Measurements from ENCODE around the gene NT5C1A.

The NT5C1A gene

DNA sequence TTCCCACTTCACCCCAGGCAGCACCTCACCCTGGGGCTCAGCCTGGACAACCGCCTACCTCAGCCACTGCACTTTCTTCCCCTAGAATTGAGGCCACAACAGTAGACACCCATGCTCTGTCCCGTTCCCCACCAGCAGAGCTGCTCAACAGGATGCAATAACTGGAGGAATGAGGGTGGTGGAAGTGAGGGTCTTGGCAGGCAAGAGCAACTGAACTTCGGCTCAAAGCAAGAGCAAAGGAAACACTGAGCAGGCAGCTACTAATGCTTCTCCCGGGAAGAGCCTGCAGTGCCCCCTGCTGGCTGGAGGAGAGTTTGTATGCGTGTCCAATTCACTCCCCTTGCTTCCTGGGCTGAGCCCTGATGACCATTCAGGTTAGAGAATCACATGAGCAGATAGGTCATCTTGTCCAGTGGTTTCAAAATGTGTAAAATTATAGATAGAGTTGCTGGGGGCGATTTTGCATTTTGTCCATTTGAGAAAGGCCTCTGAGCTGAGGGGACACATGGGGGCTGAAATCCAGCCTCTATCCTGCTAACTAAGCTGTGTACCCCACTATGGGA is 13.9 kb downstream of the NT5C1A start:
- peak; percentile 67 for DNase-seq

DNA sequence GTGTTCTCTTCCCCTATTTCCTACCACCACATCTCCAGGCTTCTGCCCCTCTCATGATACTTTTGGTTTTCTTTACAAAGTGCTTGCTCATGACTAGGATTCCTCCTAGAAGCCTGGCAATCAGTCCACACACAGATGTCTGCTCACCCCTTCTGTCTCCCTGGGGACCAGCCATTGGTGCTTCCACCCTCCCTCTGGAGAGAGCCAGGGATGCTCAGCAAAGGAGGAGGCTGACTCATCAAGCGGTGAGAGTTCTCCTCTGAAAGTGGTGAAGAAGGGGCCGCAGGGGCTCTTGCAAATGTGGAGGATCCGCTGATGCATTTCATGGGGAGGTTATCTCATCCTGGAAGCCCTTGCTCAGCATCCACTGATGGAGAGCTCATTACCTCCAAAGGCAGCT is 14.5 kb downstream of the NT5C1A start:
- no peak for DNase-seq

DNA sequence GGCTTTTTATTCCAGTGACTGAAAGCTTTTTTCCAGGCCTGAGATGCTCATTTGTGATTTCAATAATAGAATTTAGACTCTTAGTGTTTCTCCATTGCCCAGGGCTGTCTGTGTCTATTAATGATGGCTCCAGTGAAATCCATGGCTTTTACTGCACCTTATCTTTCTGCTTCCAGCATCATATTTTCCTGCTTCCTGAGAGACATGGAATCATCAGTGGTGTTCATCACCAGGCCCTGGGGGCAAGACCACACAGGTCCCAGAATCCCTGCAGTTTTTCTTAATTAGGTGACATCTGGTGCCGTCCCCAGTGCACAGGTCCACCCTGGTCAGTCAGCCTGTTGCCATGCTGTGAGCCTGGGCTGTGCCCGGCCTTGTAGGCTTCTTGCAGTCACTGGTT is 15.5 kb downstream of the NT5C1A start:
- DNase-seq: no peak

DNA sequence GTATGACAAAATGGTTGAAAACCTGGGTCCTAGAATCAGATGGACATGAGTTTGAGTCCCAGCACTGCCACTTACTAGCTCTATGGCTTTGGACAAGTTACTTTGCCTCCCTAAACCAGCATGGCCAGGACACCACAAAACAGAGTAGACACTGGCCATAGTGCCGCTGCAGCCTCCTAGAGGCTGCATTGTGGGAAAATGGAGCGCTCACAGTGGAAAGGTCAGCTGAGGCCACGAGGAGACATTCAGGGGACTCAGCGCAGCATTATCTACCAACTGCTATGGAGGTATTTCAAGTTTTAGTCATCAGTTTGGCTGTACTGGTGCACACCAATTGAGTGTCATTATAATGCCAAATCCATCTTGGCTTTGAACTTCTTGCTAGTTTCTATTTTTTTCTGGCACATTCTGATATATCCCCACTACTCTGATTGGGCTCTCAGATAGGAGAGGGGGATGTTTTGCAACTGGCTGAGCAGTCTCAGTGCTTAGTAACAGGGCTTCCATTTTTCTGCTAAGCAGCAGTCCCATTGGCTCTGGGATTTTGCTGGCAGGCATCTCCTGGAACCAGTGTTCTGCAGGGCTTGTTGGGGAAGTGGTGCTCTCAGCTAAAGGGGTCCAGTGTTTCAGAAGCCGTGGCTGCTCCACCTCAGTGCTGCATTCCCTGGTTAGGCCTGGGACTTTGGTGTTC is 16.2 kb downstream of the NT5C1A start:
- no peak for DNase-seq

DNA sequence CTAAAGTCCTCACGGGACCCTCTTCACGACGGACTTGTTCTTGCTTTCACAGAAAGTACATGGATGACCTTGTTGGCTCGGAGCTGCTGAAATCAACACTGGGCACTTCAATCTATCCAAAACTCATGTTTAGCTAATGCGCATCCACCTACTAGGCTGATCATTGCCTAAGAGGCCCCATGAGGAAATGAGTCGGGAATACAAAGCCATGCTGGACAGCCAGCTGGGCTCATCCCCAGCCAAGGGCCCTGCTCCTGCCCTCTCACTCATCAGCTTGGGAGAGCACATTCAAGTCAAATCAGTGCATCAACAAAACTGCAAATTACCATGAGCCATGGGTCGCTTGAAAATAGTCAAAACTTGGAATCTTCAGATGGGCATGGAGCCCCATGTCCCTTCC is 17.6 kb downstream of the NT5C1A start:
- DNase-seq: no peak

DNA sequence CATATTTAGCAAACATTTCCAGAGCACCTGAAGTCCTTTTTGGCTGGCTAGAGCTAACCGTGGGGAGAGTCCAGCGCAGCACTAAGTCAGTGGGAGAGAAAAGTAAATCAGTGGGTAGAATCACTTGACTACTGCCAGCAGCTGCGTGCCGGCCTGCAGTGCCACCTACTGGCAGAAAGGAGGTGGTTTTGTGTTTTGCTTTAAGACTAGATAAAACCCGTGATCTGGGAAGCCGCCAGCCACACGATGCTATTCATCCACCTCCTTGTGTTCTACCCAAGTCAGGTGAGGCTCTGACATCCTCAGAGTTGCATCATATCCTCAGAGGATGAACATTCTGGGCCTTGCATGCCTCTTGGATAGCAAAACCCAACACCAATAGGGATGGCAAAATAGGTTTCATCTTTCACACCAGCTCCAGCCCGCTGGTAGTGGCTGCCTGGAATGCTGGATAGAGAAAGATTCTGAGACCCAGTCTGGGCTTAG is 18.3 kb downstream of the NT5C1A start:
- DNase-seq: peak; percentile 84

DNA sequence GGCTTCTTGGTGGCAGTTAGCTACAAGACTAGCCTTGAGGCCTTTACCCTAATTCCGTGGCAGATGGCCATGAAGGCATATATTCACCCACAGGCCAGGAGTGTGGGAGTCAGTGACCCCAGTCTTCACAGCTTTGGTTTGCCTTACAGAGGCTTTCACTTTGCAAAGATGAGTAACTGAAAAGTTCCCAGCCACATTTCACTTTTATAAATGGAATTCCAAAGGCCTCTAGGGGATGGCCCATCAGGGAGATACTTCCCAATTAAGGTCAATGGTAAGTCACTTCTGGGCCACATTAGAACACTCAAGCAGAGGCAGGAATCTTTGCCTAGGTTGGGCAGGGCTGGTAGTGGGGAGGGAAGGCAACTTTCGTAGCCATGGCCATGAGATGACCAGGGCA is 19.4 kb downstream of the NT5C1A start:
- no peak for DNase-seq

DNA sequence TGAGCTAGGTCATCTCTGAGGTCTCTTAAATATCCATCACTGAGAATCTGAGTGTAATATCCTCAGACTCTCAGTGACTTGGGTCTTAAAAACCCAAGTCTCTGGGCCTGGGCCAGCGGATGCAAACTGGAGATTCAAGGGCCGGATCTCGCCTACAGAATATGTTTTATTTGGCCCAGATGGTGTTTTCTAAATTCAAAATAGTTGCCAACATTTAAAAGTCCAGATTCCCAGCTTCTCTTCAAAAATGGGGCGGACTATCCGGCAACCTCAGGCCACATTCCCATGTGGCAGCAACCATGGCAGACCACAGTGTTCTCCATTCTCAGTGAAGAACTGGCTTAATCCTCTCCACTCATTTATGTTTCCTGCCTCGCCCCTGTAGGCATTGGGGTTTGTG is 19.8 kb downstream of the NT5C1A start:
- DNase-seq: no peak

DNA sequence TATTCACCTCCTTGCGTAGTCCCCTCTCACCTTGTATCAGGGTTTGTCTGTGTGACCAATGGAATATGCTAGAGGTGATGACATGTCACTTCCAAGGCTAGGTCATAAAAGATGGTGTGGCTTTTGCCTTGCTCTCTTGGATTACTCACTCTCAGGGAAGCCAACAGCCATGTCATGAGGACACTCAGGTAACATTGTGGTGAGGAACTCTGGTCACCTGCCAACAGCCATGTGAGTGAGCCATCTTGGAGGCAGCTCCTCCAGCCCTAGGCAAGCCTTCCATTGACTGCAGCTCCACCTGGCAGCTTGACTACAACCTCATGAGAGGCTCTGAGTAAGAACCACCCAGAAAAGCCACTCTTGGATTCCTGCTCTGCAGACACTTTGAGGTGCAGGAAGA is 21.5 kb downstream of the NT5C1A start:
- DNase-seq: no peak

DNA sequence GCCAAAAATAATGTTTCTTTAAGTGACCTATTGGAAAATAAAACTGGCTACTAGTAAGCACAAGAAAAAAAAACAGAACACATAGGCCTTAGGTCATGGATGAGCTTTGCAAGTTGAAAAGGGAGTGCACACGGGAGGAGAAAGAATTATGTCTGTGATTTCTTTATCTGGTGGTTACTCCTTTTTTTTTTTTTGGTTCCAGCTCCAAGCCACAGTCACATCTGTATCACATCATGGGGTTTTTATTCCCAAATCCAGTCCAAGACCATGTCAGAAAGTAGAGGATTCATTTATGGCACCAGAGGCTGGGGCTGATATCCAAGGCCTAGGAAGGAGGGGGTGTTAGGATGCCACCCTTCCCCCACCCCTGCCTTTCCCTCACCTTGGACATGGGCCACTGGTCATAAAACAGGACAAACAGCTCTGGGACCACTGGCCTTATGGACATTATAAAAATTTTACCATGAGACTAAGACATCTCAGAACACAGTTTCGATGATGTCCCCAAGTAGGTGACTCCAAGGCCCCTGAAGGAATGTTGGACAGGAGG is 22.2 kb downstream of the NT5C1A start:
- DNase-seq: no peak

DNA sequence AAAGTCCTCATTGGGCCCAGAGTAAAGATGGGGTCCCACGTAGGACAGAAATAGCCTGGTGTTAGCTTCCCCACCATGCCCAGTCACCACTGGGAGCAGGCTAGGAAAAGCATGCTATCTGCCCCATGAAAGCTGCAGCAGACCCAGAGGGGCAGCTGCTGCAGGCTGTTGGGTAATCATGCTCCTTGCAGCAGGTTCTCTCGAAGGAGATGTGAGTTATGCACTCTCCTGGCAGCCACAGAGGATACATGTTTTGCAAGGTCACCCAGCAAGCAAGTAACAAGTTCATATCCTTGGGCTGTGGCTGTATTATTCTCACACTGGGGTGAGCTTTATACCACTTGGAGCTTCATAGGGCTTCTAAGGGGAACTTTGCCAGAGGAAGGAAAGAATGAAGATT is 23.4 kb downstream of the NT5C1A start:
- DNase-seq: no peak

DNA sequence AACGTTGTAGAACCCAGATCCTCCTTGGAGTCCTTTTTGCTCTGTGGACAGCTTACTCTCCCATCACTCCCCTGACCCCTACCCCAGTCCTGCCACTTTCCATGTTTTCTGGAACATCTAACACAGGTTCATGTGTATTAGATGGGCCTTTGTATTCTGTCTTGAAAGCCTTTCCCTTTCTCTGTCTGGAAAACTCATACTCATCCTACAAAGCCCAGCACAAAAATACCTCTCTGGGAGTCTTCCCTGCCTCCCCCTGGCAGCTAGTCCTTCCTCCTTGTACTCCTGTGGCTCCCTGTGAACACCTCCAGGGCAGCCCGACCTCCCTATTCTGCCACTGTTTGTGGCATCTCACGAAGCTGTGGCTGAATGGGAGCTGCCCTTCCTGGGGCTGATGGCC is 24.7 kb downstream of the NT5C1A start:
- no peak for DNase-seq

DNA sequence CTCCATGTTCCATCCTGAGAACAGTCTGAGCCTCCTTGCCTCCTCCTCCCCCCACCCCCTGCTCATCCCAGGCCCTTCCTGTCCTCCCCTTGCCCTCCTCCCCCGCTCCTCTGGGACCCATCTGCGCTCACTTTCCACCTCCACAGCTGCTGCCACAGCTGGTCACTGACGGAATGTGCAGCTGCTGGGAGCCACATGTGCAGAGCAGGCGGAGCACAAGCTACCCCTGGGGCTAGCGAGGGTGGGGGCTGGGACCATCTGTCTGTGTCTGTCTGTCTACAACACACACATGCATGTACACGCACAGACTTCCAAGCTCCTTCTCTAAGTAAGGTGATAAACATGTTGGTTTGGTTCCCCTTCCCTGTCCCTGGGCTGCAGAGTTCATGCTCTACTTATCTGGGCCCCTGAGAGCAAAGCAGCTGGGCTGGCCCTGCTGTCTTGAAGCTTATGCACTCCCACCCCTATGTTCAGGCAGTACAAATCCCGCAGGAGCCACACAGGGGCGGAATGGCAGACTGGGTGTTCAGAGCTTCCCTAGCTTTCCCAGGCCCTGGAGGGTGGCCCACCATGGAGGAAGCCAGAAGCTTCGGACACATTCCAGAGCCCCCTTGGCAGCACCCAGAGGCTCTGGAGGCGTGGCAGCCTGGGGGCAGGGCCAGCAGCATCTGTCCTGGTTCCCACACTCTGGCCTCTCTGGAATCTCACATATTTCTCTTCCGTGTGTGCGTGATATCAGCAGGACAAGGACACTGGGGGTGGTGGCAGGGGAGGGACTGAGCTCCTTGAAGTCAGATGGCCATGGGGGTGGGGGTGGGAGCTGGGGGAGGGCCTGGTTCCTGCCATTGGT is 25.4 kb downstream of the NT5C1A start:
- DNase-seq: peak; percentile 90

DNA sequence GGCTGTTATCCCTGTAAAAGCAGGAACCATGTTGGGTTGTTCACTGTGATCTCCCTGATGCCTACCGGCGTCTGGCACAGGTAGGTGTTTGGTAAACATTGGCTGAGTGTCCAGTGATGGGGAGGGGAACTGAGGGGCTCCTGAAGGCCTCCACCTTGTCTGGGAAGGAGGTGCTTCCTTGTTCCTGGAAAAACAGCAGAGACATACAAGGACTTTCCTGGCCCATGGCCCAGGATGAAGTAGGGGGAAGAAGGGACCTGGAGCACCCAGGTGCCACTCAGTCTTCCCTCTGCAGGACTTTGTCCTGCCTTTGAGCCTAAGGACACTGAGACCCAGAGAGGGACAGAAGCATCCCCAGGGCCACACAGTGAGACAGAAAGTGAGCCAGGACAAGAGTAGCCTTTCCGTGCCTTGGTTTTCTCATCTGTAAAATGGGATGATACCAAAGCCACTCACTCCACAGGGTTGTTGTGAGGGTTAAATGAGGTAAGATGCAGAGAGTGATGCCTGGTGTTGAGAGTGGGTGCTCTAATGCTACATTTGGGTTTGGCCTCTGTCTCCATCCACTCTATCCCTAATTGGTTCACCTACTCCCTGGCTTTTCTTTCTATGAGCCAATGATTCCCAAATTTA is 26.4 kb downstream of the NT5C1A start:
- DNase-seq: no peak

DNA sequence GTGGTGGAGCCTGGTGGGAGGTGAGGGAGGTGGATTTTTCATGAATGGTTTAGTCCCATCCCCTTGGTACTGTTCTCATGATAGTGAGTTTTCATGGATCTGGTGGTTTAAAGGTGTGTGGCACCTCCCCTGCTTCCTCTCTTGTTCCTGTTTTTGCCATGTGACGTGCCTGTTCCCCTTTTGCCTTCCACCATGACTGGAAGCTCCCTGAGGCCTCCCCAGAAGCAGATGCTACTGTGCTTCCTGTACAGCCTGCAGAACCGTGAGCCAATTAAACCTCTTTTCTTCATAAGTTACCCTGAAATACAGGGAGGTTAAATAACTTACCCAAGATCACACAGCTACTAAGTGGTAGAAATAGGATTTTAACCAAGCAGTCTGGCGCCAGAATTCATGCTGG is 28.2 kb downstream of the NT5C1A start:
- no peak for DNase-seq

DNA sequence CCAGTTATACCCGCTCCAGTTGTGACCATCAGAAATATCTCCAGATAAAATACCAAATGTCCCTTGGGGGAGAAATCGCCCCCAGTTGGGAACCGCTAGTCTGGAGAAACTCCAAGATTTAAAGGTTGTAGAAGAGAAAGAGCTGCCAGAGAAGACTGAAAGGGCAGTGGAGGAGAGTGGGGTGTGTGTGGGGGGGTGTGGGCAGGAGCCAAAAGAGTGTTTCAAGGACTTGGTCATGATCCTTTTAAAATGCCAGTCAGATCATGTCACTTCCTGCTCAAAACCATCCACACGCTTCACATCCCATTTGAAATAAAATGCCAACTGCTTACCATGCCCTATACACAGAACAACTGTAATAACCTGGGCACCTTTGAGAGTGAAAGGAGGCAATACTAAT is 29.1 kb downstream of the NT5C1A start:
- no peak for DNase-seq

DNA sequence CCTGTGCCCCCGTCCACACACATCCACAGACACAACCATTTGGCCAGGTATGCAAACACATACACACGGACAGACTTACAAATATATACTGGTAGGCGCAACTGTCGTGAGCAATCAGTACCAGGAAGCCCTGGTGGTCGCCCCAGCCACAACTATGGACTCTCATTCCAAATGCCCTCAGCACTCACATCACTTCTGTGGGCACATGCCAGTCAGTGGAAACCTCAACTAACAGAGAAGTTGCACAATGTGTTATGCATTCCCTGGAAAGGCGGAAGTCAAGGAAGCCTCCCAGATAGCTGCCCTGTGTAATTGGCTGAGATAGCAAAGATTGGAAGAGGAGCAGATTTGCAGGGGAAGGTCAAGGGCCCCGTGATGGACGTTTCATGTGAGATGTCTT is 31.0 kb downstream of the NT5C1A start:
- DNase-seq: no peak

DNA sequence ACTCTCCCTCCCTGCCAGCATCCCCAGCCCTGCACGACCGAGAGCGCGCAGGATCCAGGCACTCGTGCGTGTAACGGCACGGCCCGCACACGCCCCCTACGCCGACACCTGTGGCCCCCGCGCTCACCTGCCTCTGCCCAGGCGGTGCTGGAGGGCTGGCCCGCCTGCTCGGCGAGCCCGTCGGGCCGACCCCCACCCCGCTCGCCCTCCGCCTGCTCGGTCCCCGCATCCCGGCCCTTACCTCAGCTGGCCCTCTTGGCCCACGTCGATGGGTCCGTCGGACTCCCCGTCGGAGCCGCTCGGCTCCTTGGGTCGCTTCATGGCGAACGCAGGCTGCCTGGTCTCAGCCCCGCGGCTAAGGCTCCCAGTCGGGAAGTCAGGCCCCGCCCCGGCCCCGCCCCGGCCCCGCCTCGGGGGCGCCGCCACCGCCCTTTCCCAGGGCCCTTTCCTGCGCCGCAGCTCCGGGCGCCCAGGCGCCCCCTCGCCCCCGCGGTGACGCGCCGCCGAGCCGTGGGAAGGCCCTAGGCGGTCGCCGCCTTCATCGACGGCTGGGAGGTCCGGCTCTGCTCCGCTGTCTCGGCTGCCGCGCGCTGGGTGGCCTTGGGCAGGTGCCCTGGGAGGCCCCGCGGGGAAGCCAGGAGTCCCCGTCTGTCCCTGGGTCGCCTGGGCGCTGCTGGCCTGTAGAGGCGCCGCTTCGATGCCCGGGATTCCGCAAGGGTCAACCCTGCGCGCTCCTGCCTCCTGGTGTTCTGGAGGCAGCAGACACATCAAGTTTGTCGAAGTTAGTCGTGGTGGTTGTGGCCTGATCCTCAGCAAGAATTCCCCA is 32.4 kb downstream of the NT5C1A start, which contains the start of gene HEYL:
TSS of gene HEYL (minus strand) at position 339 of the 826 bp plus-strand sequence. CDS start at position 321, 18 bp downstream.
- DNase-seq: peak; percentile 82

DNA sequence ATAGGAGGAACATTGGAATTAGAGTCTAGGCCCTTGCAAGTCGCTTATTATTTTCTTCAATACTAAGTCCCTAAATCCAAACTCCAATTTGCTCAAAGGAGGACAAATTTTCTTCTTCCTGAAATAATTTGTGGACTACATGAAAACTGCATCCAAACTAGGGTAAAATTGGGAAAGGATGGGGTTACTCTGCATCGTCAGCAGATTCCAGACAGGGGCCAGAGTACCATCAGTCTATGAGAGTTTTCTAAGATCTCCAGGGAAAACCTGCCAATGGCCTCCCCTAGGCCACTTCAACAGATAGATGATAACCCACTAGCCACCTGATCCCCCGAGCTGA is 33.0 kb downstream of the NT5C1A start:
- DNase-seq: no peak

DNA sequence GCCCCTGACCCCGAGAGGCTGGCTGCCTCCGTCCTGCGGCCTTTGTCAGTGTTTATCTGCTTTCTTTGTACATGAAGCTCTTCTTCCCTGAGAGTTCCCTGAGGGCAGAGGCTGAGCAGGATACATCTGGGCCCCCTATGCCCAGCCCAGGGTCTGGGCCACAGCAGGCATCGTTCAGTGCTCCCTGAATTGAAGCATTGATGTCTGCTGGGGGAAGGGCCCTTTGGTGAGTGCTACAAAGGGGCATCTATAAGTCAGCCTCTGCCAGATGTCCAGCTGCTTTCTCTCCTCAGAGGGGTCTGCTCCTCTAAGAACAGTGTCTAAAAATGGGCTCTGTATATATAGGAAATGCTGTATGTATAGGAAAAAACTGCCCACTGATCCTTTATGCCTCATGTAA is 34.5 kb downstream of the NT5C1A start:
- no peak for DNase-seq

DNA sequence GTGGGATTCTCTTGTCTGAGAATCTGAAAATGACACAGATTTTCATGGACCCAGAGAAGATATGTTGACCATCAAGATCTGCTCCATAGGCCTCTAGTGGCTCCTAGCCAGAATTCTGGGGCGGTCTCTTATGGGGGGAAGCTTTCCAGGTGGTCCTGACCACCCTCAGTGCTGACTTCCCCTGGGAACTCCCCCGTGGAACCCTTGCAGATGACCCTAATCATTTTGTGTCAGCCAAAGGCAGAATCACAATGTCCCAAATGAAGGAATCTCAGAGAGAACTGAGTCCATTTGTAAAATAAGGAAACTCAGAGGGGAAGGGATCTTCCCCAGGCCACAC is 36.1 kb downstream of the NT5C1A start:
- no peak for DNase-seq

DNA sequence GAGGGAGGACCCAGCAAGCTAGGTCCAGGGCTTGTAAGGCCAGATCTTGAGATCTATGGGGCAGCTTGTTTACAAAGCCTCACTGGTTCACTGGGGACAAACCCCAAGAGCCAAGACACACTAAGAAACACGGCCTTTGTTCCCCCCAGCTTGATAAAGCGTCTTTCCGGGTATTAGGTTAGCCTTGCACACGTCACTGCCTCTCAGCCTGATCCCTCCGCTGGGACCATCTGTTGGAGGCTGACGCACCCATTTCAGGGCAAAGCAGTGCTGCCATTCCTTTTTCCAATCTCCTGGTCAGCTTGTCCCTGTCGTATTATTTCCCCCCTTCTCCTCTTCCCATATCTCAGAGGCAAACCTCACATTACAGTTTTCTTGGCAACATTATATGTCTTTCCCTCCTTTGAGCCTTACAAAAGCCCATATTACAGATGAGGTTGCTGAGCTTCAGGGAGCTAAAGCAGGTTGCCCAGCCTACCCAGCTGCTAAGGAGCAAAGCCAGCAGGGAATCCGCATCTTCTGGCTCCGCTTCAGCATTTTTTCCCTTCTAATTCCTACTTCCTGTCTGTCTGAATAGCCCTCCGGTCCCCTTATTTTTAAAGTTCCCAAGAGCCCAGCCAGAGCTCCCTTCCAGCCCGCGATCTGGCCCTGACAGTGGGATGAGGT is 36.6 kb downstream of the NT5C1A start:
- no peak for DNase-seq
